HG03097 (cell line): ENCODE measurements around the gene AIG1.
"Not testable (repeated sequence)": the region's sequence is repeated elsewhere in the genome, so short reads cannot be mapped to it uniquely, and the experiment has no call there.

Source experiments
- ATAC-seq: cut with Tn5 transposase; IDR thresholded peaks from one replicate; pipeline ENCODE4 v1.9.1; 2021; ENCODE audit not compliant: unreplicated experiment, low FRiP score

AIG1 gene

DNA sequence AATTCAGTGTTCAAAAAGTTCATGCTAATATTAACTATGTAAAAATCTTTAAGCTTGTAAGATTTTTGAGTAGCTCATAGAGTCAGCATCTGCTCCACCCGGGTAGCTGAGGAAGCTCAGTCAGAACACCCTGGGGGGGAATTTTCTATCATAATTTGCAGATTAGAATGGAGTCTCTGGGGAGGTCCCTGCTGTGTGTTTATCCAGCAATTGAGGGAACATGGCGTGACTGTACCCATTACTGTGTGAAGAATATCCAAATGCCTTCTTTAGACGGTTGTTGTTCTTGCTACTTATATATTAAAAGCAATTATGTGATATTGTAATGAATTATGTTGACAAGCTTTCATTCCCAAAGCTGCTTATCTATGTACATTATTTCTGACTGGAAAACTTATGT lies 64.8 kb downstream of the AIG1 start:
- no peak for ATAC-seq

DNA sequence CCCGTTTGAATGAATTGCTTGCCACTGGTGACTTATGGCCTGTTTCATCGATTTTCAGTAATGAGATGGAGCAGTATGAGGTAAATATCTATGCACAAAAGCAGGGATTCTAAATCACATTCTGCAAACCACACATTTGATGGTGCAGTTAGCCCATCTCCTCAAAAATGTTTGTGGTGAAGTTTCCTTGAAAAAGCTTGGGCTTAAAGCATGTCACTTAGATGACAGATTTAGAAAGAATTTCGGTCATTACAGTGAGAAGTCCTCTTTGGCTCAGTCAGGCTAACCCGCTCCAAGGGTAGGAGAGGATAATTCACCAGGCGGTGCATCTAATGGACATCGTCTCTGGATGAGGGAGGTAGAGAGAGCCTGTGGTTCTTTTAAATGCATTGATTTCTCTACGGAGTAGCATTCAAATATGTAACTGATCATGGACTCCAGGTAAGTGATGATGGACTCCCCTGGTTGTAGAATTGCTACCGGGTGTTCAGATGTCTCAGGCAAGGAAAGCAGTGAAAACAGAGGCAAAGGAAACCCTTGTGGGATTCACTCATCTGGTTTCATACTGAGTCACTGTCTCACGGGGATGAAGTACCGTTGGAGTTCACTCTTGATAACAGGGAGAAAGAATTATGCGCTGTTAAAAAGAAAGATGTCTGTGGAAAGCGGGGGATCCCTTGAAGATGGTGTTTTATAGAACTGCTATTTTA lies 65.3 kb downstream of the AIG1 start:
- ATAC-seq, result no peak

- no peak for ATAC-seq
Measured at GRCh38 chr6:143126574-143126941, 65.9 kb downstream of the AIG1 start.

- ATAC-seq, result no peak
Measured at GRCh38 chr6:143127941-143128680, 67.4 kb downstream of the AIG1 start.

DNA sequence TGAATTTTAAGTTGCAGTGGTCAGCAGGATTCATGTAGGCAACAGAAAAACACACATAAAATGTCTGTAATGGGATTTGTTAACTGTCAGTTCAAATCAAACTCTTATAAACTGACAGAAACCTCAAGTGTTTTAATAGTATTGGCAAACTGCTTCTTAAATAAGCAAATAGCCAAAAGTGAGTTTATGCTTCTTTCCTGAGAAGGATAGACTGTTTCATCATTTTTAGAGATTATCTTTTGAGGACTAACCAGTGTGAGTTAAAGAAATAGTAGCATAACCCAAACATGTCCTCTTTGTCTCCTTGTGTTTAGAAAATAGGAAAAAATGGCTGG lies 68.0 kb downstream of the AIG1 start:
- no peak for ATAC-seq

- no peak for ATAC-seq
Measured at GRCh38 chr6:143130928-143131327, 70.2 kb downstream of the AIG1 start.

DNA sequence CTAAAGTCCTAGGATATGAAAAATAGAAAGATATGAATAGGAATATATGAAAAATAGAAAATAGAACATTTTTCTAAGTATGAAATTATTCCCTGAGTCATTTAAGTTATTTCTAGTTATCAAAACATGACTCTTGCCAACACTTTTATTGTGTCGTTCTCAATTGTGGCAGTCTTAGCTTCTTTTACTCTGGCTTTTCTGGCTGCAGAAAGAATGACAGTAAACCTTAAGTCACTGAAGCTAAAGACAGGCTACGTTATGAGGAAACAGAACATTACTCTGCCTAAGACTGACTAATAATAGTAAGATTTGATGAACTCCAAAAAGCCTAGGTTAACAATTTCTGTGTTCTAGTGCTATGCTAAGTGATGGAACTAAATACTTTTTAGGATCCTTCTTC lies 74.6 kb downstream of the AIG1 start:
- ATAC-seq, result no peak

DNA sequence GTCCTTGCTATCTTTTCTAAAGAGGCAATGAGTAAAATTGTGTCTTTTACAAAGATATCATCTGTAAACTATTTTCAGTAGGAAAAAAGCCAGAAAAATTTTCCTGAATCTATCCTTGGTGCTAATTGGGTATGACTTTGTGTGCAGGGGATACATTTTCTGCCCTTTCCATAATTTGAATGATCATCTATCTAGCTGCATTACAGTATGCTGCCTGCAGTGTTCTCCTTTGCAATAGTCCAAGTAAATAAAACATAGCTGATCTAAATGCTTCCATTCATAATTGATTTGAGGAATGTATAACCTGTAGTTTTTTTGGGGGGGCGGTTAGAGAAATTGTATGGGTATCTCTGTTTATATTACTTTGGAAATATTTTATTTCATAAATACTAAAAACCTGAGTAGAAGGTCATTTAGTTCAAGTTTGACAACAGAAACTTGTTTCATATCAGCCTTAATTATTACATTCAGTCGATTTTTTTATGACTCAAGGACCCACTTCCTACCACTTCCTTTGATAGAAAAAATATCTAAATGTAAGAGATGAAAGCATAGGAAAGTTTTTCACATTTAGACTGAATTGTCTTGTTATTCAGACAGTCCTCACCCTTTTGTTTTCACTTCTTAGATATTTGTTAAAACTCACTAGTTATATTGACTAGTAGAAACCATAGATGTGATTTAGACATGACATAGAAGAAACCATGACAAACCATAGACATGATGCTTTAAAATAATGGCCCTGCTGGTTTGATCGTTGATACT lies 75.3 kb downstream of the AIG1 start:
- no peak for ATAC-seq

DNA sequence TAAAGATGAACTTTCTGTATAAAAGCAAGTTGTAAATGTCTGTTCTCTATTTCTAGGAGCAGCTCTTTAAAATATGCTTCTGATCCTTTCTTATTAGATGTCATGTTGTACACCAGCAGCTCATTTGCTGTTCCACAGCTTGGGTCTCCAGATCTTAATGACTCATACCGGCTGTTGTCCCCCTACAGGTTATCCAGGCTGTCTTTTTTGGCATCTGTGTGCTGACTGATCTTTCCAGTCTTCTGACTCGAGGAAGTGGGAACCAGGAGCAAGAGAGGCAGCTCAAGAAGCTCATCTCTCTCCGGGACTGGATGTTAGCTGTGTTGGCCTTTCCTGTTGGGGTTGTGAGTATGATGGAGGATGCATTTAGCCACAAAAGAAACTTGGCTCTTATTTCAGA lies 76.0 kb downstream of the AIG1 start:
- no peak for ATAC-seq

GRCh38 chr6:143139239-143139784 lies 78.6 kb downstream of the AIG1 start:
- ATAC-seq, result no peak

GRCh38 chr6:143139884-143140283 lies 79.2 kb downstream of the AIG1 start:
- ATAC-seq, result not testable (repeated sequence)

GRCh38 chr6:143140767-143141166 lies 80.1 kb downstream of the AIG1 start:
- ATAC-seq, result no peak

DNA sequence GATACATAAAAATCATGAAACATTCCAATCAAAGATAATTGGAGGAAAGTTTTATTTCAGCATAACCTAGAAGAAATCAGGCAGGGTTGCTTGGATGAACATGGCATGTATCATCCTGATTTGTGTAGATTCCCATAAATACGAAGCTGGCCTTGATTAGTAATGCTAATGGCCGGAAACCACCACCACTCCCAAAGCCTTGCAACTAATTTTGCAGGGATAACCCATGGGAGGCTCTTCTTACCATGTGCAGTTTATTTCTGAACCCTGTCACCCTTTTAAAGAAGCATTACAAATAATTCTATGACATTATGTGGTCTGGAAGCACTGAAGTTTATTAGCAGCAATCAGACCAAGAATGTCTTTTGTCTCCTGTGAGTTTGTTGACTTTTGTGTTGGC lies 80.8 kb downstream of the AIG1 start:
- no peak for ATAC-seq

GRCh38 chr6:143146186-143146851 lies 85.6 kb downstream of the AIG1 start:
- no peak for ATAC-seq

GRCh38 chr6:143149771-143150170 lies 89.1 kb downstream of the AIG1 start:
- no peak for ATAC-seq

DNA sequence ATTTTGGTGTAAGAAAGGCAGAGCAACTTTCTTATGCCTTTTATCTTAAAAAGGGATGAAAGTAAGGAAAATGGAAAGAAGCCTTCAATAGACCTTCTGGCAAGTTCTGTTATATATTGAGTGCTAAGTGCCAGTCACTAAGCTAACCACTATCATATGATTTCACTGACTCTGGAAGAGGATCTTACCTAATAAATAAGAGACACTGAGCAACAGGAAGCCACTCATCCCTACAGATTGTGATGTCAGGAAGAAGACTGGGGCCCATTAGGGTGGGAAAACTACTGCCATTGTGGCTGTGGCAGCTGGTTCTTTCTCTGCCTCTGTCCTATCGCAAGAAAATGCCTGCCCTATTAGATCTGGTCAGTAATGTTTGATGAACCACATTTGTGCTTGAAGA lies 89.6 kb downstream of the AIG1 start:
- ATAC-seq, result no peak

GRCh38 chr6:143151381-143151780 lies 90.7 kb downstream of the AIG1 start:
- ATAC-seq, result no peak

DNA sequence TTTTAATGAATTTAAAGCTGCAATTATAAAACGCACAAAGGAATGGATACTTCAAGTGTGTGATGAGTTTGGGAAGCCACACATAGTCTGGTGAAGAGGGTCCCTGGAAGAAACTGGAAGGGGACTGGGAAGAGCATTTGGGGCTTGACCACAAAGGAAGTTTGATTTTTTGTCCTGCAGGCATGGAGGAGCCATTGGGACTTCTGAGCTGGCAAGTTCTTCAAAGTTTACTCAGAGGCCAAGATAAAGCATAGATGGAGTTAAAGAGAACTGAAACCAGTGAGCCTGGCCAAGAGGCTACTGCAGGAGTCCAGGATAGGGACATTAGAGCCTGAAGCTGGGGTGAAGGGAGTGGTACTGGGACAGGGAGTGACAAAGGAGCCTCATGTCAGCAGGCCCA lies 95.0 kb downstream of the AIG1 start:
- ATAC-seq, result no peak

DNA sequence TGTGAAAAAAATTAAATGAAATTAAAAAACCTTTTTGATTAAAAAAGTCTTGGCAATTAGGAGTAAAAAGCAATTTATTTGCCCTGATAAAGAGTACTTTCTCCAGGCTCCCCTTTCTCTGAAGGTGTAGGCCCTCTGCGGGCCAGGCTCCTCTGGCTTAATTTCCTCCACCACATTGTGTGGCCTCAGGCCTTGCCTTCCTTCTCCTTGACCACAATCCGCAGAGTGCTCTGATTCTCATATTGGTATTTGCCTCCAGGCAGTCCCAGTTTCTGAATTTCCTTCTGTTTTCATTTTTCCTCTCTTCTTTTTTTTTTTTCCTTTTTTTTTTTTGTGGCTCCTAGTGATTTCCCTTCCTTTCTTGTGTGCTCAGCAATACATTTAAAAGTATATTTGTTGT lies 96.4 kb downstream of the AIG1 start:
- no peak for ATAC-seq

DNA sequence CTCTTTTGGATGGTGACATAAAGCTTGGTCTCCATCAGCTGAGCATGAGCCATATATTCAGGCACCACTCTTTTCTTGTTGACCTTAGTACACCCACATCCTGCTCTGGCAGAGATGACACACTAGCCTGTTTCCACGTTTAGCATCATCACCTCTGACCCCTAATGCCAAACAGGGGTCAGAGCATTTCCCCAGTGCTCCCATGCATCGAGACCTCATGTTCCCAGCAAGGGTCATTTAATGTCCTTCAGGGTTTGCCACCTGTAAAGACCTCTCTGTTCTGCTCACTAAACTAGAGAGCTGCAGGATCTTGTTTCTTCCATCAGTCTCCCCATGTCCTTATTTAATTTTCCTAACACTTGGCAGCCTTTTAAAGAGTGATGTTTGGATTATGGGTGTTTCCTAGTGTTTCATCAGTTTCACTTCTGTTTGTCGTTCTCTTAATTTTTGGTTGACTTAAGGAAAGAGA lies 97.5 kb downstream of the AIG1 start:
- no peak for ATAC-seq

DNA sequence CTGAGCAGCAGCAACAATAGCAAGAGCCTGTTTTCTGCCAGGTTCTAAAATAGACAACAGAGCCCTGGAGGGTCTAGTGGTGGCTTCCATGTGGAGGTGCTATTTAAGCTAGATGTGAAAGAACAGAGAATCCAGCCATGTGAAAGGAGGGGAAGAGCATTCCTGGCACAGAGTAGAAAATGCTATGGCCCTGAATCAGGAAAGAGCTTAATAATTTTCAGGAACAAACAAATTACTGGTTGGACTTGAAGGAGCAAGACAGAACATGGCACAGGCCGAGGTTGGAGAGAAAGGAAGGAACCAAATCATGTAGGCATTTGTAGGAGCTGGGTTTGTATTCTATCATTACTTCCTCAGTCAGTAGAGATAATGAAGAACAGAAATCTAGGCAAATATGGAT lies 98.3 kb downstream of the AIG1 start:
- ATAC-seq, result no peak
